ENCODE measurements around the gene TRMT61A. TPM values are rescaled to one million over a fixed set of nuclear protein-coding genes. Genes with fewer than 3 reads are reported as not detected.

The TRMT61A gene
- total RNA-seq, 1 donor from 2014 or later = 6.1 TPM

DNA sequence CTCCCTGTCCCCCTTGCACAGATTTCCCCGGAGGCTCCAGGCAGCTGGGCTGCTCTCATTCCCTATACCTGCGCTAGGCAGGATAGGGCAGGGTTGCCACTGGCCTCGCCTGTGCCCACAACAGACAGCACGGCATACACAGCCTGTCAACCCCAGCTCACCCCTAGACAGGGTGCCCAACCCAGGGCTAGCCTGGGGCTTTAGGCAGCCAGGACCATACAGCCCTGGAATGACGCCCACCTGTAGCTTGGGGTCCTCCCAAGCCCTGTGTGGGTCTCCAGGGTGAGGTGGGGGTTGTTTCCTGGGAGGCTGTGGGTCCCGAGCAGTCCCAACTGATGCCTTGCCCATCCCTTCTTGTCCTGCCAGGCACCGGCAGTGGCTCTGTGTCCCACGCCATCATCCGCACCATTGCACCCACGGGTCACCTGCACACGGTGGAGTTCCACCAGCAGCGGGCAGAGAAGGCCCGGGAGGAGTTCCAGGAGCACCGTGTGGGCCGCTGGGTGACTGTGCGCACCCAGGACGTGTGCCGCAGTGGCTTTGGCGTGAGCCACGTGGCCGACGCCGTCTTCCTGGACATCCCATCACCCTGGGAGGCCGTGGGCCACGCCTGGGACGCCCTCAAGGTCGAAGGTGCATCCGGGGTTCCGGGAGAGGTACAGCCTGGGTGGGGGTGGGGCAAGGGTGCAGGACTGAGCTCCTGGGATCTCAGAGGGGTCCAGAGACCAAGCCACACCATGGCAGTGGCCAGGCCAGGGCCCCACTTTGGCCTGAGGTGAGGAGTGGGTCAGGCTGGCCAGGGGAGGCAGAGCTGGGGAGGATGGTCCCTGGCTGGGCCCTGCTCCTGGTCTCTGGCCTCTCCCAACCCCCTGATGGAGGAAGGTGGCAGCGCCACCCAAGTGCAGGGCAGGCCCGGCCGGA lies 3.5 kb downstream of the TRMT61A start:
- Mint-ChIP-seq H3K36me3 (ENCODE audit: low read depth, unreplicated experiment) (no peaks in the 10 kb centered on the region), H3K4me1 (ENCODE audit: unreplicated experiment) (peaks cover 12% of the 10 kb centered on the region), H3K27me3 (ENCODE audit: unreplicated experiment) (peaks cover 12% of the 10 kb centered on the region), H3K27ac (ENCODE audit: unreplicated experiment) (no peak overlapping the region), H3K4me3 (ENCODE audit: unreplicated experiment) (no peak overlapping the region), H3K9me3 (ENCODE audit: unreplicated experiment) (no peaks in the 10 kb centered on the region)
- TF ChIP-seq CTCF (IDR thresholded peaks at IDR 0.05; ENCODE audit: unreplicated experiment) = no peak
- DNase-seq (ENCODE audit: low spot score) = no peak

DNA sequence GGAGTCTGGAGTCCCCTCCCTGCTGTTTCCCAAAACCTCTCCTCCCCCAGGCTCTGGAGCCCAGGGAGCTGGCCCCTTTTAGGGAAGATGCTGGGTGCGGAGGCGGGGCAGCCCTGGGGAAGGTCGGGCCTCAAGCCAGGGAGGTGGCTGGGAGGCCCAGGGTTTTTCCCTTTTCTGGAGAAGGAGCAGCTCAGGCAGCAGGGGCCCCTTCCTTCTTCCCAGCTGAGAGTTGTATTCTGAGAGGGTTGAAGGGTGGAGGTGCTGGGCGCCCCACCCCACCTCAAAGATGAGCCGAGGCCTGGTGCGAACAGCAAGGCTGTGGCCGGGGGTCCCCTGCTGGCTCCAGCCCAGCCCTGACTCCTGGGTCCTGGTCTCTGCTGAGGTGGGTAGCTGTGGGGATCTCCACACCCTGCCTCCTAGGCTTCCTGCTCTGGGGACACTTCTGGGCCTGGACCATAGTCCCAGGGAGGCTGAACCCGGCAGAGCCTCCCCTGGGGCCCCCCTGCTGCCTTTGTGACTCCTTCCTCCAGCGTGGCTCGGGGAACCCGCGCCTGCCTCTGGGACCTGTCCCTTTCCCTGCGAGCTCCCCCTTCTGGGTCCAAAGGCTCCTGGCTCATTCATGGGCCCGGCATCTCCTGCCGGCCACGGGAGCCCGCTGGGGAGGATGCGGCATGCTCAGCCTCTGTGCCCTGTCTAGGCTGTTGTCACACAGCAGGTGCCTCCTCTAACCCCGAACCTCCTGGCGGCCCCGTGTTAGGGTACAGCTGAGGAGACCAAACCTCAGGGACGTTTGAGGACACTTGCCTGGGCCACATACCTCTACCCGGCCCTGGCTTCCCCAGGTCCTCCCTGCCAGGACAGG lies 4.4 kb downstream of the TRMT61A start:
- H3K4me3 Mint-ChIP-seq (ENCODE audit: unreplicated experiment) = no peak overlapping the region
- TF ChIP-seq CTCF (IDR thresholded peaks at IDR 0.05; ENCODE audit: unreplicated experiment) = no peak
- peaks cover 8% of the 10 kb centered on the region for H3K4me1 Mint-ChIP-seq (ENCODE audit: unreplicated experiment)
- DNase-seq (ENCODE audit: low spot score) = no peak
- peaks cover 15% of the 10 kb centered on the region for H3K27me3 Mint-ChIP-seq (ENCODE audit: unreplicated experiment)
- no peaks in the 10 kb centered on the region for H3K9me3 Mint-ChIP-seq (ENCODE audit: unreplicated experiment)
- H3K36me3 Mint-ChIP-seq (ENCODE audit: low read depth, unreplicated experiment) = no peaks in the 10 kb centered on the region
- H3K27ac Mint-ChIP-seq (ENCODE audit: unreplicated experiment) = no peak overlapping the region

DNA sequence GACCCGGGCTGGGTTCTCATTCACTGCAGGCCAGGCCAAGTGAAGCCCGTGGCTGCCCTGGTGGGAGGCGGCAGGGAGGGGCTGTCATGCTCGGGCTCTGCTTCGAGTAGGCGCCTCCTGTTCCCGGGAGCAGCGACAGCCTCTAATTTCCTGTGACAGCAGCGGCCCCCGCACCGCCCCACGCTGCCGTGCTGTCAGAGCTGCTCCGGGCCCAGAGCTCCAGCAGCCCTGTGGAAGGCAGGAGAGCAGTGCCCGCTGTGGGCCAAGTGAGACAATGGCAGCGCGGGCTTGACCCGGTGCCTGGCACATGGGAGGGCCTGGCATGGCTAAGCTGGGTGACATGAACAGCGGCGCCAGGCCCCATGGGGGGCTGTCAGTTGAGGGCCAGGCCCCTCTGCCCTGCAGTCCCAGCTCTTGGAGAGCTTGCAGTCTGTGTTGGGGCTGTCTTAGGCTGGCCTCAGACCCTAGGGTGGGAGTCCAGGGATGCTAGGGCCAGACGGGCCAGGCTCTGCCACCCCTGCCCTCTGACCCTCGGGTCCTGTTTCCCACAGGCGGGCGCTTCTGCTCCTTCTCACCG lies 5.1 kb downstream of the TRMT61A start:
- DNase-seq (ENCODE audit: low spot score) = no peak
- H3K4me1 Mint-ChIP-seq (ENCODE audit: unreplicated experiment) = peaks cover 8% of the 10 kb centered on the region
- H3K27me3 Mint-ChIP-seq (ENCODE audit: unreplicated experiment) = peaks cover 15% of the 10 kb centered on the region
- TF ChIP-seq CTCF (IDR thresholded peaks at IDR 0.05; ENCODE audit: unreplicated experiment) = no peak
- no peaks in the 10 kb centered on the region for H3K36me3 Mint-ChIP-seq (ENCODE audit: low read depth, unreplicated experiment)
- no peaks in the 10 kb centered on the region for H3K9me3 Mint-ChIP-seq (ENCODE audit: unreplicated experiment)
- H3K4me3 Mint-ChIP-seq (ENCODE audit: unreplicated experiment) = no peak overlapping the region
- H3K27ac Mint-ChIP-seq (ENCODE audit: unreplicated experiment) = no peak overlapping the region

GRCh38 chr14:103534576-103535061 lies 5.6 kb downstream of the TRMT61A start:
- Mint-ChIP-seq H3K36me3 (ENCODE audit: low read depth, unreplicated experiment) (no peaks in the 10 kb centered on the region), H3K27ac (ENCODE audit: unreplicated experiment) (no peak overlapping the region), H3K4me1 (ENCODE audit: unreplicated experiment) (peaks cover 5% of the 10 kb centered on the region), H3K9me3 (ENCODE audit: unreplicated experiment) (no peaks in the 10 kb centered on the region), H3K4me3 (ENCODE audit: unreplicated experiment) (no peak overlapping the region), H3K27me3 (ENCODE audit: unreplicated experiment) (peaks cover 13% of the 10 kb centered on the region)
- TF ChIP-seq CTCF (IDR thresholded peaks at IDR 0.05; ENCODE audit: unreplicated experiment) = no peak
- no peak for DNase-seq (ENCODE audit: low spot score)
